Stimulated activated CD8-positive, alpha-beta memory T cell treated with anti-CD3 and anti-CD28 coated beads, Interleukin-12 subunit alpha, Interleukin-12 subunit beta, amount 100 ng/mL, for 4 hours (primary cell): ENCODE measurements around the gene SH3D21.

ENCODE experiments used
- DNase-seq: peaks from one replicate; pipeline ENCODE4 v3.0.0-alpha.2; 2020; ENCODE audit warnings: low read depth

Gene SH3D21

DNA sequence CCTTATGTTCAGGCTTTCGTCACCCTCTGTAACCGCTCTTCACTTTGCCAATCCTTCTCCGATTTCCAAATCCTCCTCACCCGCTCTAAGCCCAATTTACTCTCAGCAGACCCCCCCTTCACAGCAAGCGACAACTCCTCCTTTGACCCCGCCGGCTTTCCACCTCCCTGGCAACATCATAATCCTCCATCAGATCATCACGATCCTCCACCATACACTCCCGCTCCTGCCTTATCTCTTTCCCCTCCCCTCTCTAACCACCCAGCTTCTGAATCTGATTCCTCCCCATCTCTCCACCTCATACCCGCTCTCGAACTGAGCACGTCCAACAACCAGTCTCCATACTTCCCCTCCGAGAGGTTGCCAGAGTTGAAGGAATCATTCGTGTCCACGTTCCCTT is 24.8 kb downstream of the SH3D21 start:
- no peak for DNase-seq

DNA sequence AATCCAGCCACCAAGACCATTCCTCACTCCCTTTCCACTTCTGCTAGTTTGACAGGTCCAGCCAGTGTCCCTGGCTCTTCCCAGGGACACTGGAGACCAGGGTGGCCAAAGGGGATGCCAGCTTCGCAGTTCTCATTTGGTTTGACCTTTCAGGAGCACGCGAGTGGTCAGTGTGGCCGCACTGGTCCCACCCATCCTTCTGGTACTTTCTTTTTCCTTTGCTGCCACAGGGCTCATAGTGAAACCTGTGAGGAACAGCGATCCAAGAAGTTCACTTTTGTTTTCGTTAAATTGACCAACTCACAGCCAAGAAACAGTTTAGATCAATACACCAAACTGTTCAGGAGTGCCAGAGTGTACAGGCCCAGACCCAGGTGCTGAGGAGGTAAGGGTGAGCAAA is 31.7 kb downstream of the SH3D21 start:
- no peak for DNase-seq

DNA sequence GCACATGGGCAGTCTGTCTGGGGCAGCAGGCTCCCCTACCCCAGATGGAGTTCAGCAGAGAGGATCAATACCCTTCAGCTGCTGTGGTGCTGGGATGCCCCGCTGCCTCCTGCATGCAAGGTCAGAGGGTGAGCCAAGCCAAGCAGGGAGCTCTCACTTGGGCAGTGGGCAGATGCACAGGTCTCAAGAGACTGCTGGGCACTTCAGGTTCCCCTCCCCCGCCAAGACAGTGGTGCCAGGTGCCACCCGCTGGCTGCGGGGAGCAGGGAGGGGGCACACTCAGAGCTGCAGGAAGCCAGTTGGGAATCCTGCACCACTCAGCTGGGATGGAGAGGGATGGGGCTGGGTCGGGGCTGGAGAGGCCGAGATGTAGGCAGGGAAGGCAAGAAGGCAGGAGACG is 33.0 kb downstream of the SH3D21 start:
- no peak for DNase-seq

DNA sequence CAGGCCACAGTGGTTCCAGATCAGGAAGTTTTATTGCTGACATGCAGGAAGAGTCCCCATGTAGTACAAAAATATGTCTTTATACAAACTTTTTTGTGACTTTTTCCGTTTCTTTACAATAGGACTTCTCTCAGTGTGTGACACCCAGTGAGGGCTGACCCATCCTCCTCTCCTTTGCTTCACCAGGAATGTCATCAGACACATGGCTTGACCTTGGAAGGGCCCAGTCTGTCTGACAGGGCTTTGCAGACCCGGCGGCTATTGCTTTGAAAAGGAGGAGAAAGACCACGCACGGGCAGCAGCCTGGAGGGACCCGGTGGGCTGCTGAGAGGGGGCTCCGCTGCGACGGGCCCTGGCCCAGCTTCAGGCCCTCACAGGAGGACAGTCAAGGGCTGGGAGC is 33.4 kb downstream of the SH3D21 start:
- DNase-seq: no peak

- no peak for DNase-seq
Measured at GRCh38 chr1:36341626-36342320, 35.6 kb downstream of the SH3D21 start.

DNA sequence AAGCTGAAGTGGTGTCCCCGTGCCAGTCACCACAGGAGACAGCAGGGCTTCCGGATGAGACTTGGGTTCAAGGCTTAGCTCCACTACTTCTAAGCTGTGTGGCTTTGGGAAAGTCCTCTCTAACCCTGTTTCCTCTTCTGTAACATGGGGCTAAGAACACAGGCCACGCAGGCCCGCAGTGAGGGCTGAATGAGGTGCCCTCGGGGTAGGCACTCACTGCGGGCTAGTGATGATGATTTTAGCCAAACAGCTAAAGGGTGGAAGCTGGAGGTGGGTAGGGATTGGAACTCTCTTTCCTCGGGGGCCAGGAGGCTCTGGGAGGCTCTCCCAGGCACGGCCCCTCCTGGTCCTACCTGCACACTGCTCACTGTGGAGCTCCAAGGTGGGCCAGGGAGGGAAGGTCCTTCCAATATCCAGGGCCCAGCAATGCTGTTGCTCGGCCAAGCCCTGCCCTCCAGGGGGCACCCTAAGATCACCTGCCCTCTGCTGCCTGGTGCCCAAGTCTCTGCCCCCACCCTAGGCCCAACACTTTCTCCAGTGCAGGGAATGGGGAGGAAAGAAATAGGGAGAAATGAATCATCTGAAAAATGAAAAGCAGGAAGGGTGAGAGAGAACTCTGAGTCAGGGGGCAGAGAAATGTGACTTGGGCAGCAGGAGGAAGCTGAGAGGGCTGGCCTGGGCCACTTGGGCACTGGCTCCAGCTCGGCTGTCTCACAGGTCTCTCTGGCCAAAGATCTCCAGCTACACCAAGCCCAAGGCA is 36.4 kb downstream of the SH3D21 start:
- DNase-seq: peak; percentile 22

- DNase-seq: no peak
Measured at GRCh38 chr1:36343651-36344394, 37.7 kb downstream of the SH3D21 start.

DNA sequence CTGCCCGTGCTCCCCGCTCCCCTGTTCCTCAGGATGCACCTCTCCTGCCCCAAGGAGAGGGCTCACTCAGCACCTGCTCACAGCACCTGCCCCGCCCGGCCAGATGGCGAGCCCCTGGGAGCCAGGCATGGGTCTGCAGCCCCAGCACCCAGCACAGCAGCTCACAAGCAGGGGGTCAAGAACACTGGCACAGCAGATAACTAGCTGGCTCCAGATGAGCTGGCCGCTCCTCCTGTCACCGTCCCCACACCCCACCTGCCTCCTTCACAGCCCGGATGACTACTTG is 38.2 kb downstream of the SH3D21 start:
- DNase-seq: no peak

- DNase-seq: no peak
Measured at GRCh38 chr1:36345353-36345752, 39.2 kb downstream of the SH3D21 start.

GRCh38 chr1:36346741-36347370 is 40.7 kb downstream of the SH3D21 start:
- no peak for DNase-seq

- no peak for DNase-seq
Measured at GRCh38 chr1:36349241-36349671, 43.1 kb downstream of the SH3D21 start.

- DNase-seq: no peak
Measured at GRCh38 chr1:36349839-36350238, 43.7 kb downstream of the SH3D21 start.

GRCh38 chr1:36350659-36351226 is 44.6 kb downstream of the SH3D21 start:
- peak; percentile 15 for DNase-seq

GRCh38 chr1:36351227-36351977 is 45.2 kb downstream of the SH3D21 start:
- DNase-seq: no peak

DNA sequence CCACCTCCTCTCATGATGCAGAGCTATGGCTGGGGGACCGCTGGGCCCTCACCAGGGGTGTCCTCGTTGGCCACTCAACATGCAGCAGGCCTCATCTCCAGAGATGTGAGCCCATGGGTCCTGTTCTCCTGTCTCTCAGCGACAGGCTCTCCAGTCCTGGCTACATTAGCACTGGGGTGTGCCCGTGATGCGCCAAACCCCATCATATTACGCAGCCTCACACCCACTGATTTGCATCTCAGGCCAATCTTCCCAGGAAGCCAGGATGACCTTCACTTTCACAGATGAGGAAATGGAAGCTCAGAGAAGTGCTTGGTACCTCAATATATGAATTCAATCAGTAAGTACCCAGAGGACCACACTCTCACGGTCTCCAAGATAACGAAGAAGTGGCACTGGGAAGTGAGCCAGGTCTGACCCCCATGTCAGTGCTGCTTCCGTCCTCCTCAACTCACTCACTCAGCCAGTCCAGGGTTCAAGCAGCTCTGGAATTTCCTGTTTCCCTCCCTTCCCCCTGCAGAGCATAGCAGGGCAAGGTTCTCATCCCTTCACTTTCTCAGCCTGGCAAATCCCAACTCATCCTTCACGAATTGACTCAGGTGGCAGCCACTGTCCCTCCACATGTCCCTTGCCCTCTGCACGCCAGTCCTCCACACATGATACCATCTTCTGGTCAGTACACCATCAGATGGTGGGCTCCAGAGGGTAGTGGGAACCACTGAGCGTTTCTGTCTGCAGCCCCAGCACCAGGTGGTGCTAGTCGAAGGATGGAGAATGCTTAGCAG is 46.1 kb downstream of the SH3D21 start:
- no peak for DNase-seq

DNA sequence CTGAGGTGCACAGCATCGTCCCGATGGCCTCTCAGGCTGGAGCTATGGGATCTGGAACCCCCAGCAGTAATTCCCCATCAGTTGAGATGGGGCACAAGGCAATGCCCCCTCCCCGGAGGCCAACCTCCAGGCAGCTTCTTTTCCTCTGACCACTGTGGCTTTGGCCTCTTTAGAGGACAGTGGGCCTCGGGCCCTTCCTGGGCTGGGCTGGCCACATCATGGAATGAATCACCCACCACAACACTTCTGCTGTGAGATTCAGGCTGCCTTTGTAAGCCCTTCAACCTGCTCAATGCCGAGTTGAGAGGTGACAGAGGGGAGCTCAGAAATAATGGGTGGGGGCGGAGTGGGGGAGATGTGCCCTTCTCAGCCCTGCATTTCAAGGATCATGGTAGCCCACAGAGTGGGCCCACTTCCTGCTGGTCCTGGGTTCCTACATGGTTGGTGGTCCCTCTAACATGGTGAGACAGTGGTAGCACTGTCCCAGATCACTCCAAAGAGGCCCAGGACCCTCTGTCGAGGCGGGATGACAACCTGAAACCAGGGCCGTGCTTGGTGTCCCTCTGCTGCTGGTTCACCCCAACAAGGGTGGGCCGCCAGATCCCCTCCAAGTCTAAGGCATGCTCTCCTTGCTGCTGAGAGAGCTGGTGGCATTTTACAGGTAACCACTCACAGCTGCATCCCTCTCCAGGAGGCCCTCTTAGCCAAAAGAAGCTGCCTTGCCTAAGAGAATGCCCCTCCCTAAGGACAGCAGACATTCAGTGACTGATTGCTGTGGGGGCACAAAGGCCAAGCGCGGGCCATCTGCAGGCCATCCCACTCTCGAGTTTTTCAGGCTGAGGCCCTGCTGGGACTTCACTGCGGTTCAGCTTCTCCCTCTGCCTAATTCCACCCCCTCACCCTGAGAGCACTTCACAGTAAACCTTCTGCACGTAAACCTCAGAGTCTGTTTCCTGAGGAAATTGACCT is 47.0 kb downstream of the SH3D21 start:
- DNase-seq: no peak

DNA sequence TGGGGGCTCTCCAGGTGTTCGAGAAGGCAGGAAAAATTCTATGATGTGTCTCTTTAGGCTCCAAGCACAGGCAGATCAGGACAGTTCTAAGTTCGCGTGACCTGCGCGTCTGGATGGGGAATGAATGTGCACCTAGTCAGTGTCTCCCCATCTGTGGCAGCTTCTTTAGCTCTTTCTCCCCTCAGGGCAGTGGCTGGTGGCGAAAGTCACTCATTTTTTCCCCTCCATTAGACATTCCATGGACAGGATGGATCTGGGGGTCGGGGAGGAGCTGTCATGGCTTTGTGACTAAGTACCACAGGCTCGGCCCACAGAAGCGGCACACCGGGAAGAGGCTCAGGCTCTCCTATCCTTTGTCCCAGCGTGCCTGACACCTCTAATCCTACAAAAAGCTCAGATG is 48.3 kb downstream of the SH3D21 start:
- no peak for DNase-seq

- no peak for DNase-seq
Measured at GRCh38 chr1:36355811-36356210, 49.6 kb downstream of the SH3D21 start.

DNA sequence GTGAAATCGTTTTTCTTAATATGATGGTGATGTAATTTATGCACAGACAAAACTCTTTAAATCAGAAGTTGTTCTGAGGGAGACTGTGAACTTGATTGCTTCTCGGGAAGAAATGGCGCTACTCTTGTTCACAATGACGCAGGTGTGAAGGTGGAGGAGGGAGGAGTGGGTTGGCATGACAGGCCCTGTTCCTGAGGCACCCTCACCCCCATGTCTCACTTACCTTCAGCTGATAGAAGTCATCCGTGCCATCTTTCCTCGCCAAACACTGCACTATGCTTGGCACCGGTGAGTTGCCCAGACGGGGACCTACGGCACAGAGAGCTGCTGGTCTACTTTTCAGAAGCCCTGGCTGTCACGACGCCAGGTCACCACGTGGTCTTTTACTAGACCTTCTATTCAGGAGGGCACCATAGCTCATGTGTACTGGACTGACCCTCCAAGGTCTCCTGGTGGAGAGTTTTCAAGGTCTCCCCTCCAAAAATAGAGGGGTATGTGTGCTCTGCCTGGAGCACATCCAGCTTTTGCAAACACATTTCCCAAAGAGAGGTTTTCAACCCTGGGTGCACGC is 52.4 kb downstream of the SH3D21 start:
- DNase-seq: no peak
